Measurements from ENCODE around the gene ATF6. TPM values are rescaled to one million over a fixed set of nuclear protein-coding genes. Genes with fewer than 3 reads are reported as not detected.

Gene ATF6
- total RNA-seq, 1 experiment from 2014 or later = 10.6 TPM

GRCh38 chr1:161902182-161902581 is 136.1 kb downstream of the ATF6 start (continued):
- TF ChIP-seq ZNF219 (CRISPR knock-in tag; IDR thresholded peaks at IDR 0.05; ENCODE audit: borderline replicate concordance) (no peak), CTCF (IDR thresholded peaks at IDR 0.05) (no peak)
- TF ChIP-seq, protein P1, sequence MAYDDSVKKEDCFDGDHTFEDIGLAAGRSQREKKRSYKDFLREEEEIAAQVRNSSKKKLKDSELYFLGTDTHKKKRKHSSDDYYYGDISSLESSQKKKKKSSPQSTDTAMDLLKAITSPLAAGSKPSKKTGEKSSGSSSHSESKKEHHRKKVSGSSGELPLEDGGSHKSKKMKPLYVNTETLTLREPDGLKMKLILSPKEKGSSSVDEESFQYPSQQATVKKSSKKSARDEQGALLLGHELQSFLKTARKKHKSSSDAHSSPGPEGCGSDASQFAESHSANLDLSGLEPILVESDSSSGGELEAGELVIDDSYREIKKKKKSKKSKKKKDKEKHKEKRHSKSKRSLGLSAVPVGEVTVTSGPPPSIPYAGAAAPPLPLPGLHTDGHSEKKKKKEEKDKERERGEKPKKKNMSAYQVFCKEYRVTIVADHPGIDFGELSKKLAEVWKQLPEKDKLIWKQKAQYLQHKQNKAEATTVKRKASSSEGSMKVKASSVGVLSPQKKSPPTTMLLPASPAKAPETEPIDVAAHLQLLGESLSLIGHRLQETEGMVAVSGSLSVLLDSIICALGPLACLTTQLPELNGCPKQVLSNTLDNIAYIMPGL (CRISPR knock-in tag; IDR thresholded peaks at IDR 0.05) = no peak
- TF ChIP-seq, protein P2, sequence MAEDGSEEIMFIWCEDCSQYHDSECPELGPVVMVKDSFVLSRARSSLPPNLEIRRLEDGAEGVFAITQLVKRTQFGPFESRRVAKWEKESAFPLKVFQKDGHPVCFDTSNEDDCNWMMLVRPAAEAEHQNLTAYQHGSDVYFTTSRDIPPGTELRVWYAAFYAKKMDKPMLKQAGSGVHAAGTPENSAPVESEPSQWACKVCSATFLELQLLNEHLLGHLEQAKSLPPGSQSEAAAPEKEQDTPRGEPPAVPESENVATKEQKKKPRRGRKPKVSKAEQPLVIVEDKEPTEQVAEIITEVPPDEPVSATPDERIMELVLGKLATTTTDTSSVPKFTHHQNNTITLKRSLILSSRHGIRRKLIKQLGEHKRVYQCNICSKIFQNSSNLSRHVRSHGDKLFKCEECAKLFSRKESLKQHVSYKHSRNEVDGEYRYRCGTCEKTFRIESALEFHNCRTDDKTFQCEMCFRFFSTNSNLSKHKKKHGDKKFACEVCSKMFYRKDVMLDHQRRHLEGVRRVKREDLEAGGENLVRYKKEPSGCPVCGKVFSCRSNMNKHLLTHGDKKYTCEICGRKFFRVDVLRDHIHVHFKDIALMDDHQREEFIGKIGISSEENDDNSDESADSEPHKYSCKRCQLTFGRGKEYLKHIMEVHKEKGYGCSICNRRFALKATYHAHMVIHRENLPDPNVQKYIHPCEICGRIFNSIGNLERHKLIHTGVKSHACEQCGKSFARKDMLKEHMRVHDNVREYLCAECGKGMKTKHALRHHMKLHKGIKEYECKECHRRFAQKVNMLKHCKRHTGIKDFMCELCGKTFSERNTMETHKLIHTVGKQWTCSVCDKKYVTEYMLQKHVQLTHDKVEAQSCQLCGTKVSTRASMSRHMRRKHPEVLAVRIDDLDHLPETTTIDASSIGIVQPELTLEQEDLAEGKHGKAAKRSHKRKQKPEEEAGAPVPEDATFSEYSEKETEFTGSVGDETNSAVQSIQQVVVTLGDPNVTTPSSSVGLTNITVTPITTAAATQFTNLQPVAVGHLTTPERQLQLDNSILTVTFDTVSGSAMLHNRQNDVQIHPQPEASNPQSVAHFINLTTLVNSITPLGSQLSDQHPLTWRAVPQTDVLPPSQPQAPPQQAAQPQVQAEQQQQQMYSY (CRISPR knock-in tag; IDR thresholded peaks at IDR 0.05) = no peak
- TF ChIP-seq, protein P3, sequence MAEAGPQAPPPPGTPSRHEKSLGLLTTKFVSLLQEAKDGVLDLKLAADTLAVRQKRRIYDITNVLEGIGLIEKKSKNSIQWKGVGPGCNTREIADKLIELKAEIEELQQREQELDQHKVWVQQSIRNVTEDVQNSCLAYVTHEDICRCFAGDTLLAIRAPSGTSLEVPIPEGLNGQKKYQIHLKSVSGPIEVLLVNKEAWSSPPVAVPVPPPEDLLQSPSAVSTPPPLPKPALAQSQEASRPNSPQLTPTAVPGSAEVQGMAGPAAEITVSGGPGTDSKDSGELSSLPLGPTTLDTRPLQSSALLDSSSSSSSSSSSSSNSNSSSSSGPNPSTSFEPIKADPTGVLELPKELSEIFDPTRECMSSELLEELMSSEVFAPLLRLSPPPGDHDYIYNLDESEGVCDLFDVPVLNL (CRISPR knock-in tag; IDR thresholded peaks at IDR 0.05; ENCODE audit: borderline replicate concordance, low read depth) = no peak

GRCh38 chr1:161905269-161905884 is 139.3 kb downstream of the ATF6 start:
- Mint-ChIP-seq H3K27me3 (ENCODE audit: low read depth) (no peaks in the 10 kb centered on the region), H3K4me1 (peaks cover 15% of the 10 kb centered on the region), H3K36me3 (no peaks in the 10 kb centered on the region), H3K27ac (no peak overlapping the region), H3K4me3 (no peak overlapping the region), H3K9me3 (no peaks in the 10 kb centered on the region)
- peak; percentile 91 for ATAC-seq
- CTCF ChIA-PET = interaction anchor here (0.6 to 2.4 kb wide), 8 partner anchors 10 to 132 kb away, joined by 3 to 14 read pairs (median 3); partner anchors contain the start of gene OLFML2B
- no peak for TF ChIP-seq PREB (CRISPR knock-in tag; IDR thresholded peaks at IDR 0.05; ENCODE audit: borderline replicate concordance)
- TF ChIP-seq NR3C1 (CRISPR knock-in tag; conservative IDR thresholded peaks at IDR 0.05; ENCODE audit: low read depth) = no peak
- no peak for TF ChIP-seq KAT7 (CRISPR knock-in tag; IDR thresholded peaks at IDR 0.05; ENCODE audit: borderline replicate concordance)
- peak; percentile 36; the same call in 1 of the 2 replicates for TF ChIP-seq CTCF (IDR thresholded peaks at IDR 0.05)
- TF ChIP-seq, protein P3 (CRISPR knock-in tag; IDR thresholded peaks at IDR 0.05; ENCODE audit: borderline replicate concordance, low read depth) = no peak
- no peak for TF ChIP-seq JUN (CRISPR knock-in tag; IDR thresholded peaks at IDR 0.05)
- TF ChIP-seq NR1H2 (CRISPR knock-in tag; IDR thresholded peaks at IDR 0.05) = no peak
- POLR2A ChIA-PET = no interaction called here
- peak; percentile 41 for DNase-seq (ENCODE audit: low spot score)

All from WTC11 (cell line).